Activated CD4-positive, CD25-positive, alpha-beta regulatory T cell treated with anti-CD3 and anti-CD28 coated beads, Interleukin-2, amount 50 U/mL, for 72 hours (primary cell): Measurements from ENCODE around the gene EPN1.
"Not testable (repeated sequence)": the region's sequence is repeated elsewhere in the genome, so short reads cannot be mapped to it uniquely, and the experiment has no call there.

ENCODE experiments used
- DNase-seq: peaks from one replicate; pipeline ENCODE4 v3.0.0; 2021

EPN1 gene

DNA sequence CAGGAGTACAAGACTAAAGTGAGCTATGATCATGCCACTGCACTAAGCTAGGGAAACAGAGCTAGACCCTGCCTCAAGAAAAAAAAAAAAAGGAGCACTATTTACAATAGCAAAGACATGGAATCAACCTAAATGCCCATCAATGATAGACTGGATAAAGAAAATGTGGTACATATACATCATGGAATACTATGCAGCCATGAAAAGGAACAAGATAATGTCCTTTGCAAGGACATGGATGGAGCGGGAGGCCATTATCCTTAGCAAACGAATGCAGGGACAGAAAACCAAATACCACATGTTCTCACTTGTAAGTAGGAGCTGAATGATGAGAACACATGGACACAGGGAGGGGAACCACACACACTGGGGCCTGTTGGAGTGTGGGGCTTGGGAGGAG, 55.4 kb downstream of the EPN1 start:
- DNase-seq, result not testable (repeated sequence)

- no peak for DNase-seq
Observed at GRCh38 chr19:55738302-55738701, 63.3 kb downstream of the EPN1 start, which contains the start of gene NLRP9. NLRP9 (minus strand) TSS chr19:55738402; CDS start chr19:55738374, 28 bp downstream.

GRCh38 chr19:55750715-55751114, 75.7 kb downstream of the EPN1 start:
- DNase-seq, result no peak

- DNase-seq, result no peak
Observed at GRCh38 chr19:55753401-55753800, 78.4 kb downstream of the EPN1 start.

DNA sequence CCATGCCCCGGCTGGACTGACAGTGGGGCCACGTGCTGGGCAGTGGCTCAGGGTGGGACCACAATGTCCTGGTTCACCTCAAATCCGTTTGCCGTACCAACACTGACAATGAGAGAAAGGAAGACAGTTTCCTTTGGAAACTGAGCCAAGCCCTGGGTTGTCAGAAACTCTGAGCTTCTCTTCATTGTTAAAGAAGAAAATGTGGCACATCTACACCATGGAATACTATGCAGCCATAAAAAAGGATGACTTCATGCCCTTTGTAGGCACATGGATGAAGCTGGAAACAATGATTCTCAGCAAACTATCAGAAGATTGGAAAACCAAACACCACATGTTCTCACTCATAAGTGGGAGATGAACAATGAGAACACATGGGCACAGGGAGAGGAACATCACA, 81.8 kb downstream of the EPN1 start:
- not testable (repeated sequence) for DNase-seq

DNA sequence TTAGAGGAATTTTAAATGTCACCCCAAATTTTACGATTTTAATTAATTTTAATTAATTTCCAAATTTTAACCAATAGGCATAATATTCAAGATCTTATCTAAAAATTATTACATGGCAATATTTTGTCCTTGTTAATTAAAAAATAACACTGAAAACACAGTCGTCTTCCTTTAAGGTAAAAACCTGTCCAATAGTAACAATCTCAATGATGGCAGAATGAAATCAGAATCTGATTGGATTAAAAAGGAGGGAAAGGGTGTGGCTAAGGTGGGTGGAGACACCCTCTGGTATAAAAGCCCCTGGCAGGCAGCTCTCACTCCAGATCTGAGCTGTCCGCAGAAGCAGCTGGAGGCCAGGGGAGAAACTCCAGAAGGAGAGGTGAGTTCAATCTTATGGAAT, 83.8 kb downstream of the EPN1 start, which contains the start of gene RFPL4A:
Gene RFPL4A (plus strand): TSS at position 301 of the 400 bp plus-strand sequence. CDS start 2,704 bp downstream, outside the sequence.
- DNase-seq, result not testable (repeated sequence)
